ENCODE data around the gene GHR. TPM values are rescaled to one million over a fixed set of nuclear protein-coding genes. Genes with fewer than 3 reads are reported as not detected.

GHR gene
- total RNA-seq, 1 donor: 2.2 TPM

DNA sequence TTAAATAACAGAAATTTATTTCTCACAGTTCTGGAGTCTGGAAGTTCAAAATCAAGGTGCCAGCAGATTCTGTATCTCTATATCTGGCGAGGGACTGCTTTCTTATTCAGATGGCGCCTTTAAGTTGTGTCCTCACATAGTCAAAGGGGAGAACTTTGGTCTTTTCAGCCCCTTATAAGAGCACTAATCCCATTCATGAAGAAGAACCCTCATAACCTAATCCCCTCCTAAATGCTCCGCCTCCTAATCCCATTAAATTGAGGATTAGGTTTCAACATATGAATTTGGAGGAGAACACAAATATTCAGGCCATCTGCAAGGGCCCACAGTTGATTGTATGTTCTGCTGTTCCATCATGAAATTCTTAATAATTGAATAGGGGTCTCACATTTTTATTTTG, 322.6 kb downstream of the GHR start:
- TF ChIP-seq, protein P1, sequence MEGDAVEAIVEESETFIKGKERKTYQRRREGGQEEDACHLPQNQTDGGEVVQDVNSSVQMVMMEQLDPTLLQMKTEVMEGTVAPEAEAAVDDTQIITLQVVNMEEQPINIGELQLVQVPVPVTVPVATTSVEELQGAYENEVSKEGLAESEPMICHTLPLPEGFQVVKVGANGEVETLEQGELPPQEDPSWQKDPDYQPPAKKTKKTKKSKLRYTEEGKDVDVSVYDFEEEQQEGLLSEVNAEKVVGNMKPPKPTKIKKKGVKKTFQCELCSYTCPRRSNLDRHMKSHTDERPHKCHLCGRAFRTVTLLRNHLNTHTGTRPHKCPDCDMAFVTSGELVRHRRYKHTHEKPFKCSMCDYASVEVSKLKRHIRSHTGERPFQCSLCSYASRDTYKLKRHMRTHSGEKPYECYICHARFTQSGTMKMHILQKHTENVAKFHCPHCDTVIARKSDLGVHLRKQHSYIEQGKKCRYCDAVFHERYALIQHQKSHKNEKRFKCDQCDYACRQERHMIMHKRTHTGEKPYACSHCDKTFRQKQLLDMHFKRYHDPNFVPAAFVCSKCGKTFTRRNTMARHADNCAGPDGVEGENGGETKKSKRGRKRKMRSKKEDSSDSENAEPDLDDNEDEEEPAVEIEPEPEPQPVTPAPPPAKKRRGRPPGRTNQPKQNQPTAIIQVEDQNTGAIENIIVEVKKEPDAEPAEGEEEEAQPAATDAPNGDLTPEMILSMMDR (IDR thresholded peaks at IDR 0.05; ENCODE audit: insufficient read depth, low read depth, low read length): no peak
- DNase-seq (ENCODE audit: low read depth): no peak
- H3K4me3 ChIP-seq (ENCODE audit: low read depth, low read length): no peak overlapping the region

DNA sequence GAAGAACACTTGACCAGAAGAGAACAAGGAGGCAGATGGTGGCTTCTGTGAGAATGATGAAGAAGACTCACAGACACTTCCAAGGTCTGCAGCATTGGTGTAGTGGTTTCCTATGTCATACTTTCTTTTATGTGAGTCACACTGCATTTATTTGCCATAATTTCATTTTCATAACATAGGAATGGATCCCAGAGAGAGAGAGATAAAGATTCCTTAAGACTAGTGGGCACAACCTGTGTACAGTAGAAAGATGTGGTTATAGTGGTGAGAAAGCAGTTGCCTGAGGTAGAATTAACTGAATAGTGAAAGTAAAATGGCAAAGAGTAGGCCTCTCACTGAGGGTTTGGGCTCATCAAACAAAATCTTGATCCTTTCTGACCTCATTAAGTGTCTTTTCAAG, 325.8 kb downstream of the GHR start:
- TF ChIP-seq, protein P1 (IDR thresholded peaks at IDR 0.05; ENCODE audit: insufficient read depth, low read depth, low read length): no peak
- DNase-seq (ENCODE audit: low read depth): no peak
- no peak overlapping the region for H3K4me3 ChIP-seq (ENCODE audit: low read depth, low read length)

DNA sequence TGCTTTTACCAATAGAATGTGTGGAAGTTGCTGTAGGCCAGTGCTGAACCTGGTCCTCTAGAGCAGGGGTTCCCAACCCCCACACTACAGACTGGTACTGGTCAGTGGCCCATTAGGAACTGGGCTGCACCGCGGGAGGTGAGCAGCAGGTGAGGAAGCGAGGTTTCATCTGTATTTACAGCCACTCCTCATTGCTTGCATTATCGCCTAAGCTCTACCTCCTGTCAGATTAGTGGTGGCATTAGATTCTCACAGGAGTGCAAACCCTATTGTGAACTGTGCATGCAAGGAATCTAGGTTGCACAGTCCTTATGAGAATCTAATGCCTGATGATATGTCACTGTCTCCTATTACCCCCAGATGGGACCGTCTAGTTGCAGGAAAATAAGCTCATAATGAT, 327.3 kb downstream of the GHR start:
- H3K4me3 ChIP-seq (ENCODE audit: low read depth, low read length): no peak overlapping the region
- DNase-seq (ENCODE audit: low read depth): no peak
- TF ChIP-seq, protein P1 (IDR thresholded peaks at IDR 0.05; ENCODE audit: insufficient read depth, low read depth, low read length): no peak

DNA sequence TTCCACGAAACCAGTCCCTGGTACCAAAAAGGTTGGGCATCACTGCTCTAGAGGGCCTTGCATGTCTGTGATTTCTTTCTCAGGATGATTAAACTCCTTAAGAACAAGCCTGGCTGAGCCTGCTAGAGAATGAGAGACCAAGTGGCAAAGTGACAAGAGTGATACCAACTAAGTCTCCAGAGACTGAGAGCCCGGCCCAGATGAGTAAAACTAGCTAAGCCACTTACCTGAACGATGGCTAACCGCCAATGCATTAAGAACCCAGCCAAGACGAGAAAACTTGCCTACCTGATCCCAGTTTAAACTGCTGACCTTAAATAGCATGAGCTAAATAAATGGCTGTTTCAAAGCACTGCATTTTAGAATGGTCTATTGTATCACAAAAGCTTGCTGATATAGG, 327.8 kb downstream of the GHR start:
- H3K4me3 ChIP-seq (ENCODE audit: low read depth, low read length): no peak overlapping the region
- TF ChIP-seq, protein P1 (IDR thresholded peaks at IDR 0.05; ENCODE audit: insufficient read depth, low read depth, low read length): no peak
- DNase-seq (ENCODE audit: low read depth): no peak

DNA sequence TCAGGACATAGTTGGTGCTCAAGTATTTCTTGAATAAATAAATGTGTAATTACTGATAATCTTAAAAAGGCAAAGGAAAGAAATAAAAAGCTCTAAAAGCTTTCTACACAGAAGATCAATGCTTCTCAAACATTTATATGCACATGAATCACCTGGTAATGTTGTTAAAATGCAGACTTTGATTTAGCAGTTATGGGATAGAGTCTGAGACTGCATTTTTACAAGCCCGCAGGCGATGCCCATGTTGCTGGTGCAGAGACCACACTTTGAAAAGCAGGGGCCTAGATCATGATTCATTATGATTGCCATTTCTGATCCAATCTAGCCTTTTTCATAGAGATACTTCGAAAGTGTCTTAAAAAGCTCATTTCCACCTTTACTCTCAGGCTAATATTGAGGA, 329.9 kb downstream of the GHR start:
- TF ChIP-seq, protein P1 (IDR thresholded peaks at IDR 0.05; ENCODE audit: insufficient read depth, low read depth, low read length): no peak
- DNase-seq (ENCODE audit: low read depth): no peak
- no peak overlapping the region for H3K4me3 ChIP-seq (ENCODE audit: low read depth, low read length)

DNA sequence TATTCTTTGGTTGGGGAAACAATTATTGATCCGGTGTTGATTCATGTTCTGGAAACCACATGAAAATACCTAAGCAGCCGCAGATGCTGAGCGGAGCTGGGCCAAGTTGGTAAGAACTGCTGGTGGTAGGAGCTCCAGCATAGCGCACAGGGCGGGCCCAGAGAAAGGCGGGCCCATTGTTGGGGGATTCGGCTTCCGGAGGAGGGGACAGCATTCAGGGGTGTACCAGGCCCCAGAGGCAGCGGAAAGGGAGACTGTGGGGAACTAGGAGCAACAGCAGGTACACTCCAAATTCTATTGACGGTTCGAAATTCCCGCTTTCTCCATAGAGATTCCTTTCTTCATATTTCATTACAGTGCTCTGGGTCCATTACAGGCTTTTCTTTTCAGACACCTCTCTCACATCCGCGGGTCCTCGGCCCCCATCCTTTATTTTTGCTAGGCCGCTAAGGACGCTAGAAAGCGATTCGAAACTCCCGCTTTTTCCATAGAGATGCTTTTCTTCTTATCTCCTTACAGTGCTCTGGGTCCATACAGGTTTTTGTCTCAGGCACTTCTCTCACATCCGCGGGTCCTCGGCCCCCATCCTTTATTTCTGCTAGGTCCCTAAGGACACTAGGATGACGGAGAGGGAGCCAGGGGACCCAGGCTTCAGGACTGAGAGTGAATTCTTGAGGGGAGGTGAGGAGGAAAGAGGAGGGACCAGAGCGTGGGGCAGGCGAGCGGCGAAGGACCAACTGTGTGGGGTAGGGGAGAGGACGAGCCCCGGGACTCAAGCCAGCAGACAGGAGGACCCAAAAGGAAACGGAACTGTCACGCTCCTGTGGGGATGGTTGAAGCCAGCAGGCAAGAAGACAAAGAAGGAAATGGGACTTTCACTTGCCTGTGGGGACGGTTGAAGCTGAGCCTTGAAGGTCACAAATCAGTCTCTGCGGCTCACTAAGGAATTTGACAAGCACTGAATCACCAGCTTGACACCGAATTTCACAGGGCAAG, 333.7 kb downstream of the GHR start, which contains the start of gene CCDC152:
CCDC152 (plus strand) TSS at position 213 of the 996 bp plus-strand sequence. CDS start 2,304 bp downstream, outside the sequence.
- TF ChIP-seq, protein P1 (IDR thresholded peaks at IDR 0.05; ENCODE audit: insufficient read depth, low read depth, low read length): no peak
- no peak for DNase-seq (ENCODE audit: low read depth)

More for the DNA sequence above, 333.7 kb downstream of the GHR start, which contains the start of gene CCDC152:
- H3K4me3 ChIP-seq (ENCODE audit: low read depth, low read length): peak within 1 kb of the TSS; percentile 49
